ENCODE measurements around the gene XPC.

DNA sequence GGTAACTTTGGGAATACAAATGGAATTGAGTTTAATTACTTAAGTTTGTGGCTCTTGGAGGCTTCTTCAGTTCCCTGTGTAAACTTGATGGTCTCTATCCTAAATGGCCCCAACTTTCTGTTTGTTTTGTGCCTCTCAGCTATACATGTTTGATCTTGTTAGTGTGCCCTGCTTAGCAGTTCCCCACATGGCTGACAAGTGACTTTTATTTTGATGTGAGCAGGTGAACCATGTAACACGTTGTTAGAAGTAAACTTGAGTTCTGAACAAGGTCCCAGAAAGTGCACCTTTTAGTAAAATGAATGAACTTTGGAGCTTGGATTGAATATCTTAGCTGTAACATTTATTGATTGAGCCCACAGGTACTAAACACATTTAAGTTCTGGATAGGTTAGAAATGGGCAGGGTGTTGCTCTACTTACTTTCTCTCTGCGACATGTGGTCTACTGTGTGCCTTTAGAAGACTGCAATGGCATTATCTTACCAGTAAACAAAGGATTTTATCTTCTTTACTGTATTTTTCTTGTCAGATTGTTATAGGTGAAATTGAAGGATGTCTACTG, 4.7 kb upstream of the XPC start:
- TF ChIP-seq POLR2AphosphoS5 (IDR thresholded peaks at IDR 0.05) (no peak), POLR2A (IDR thresholded peaks at IDR 0.05) (no peak)
- TF ChIP-seq, protein P1, sequence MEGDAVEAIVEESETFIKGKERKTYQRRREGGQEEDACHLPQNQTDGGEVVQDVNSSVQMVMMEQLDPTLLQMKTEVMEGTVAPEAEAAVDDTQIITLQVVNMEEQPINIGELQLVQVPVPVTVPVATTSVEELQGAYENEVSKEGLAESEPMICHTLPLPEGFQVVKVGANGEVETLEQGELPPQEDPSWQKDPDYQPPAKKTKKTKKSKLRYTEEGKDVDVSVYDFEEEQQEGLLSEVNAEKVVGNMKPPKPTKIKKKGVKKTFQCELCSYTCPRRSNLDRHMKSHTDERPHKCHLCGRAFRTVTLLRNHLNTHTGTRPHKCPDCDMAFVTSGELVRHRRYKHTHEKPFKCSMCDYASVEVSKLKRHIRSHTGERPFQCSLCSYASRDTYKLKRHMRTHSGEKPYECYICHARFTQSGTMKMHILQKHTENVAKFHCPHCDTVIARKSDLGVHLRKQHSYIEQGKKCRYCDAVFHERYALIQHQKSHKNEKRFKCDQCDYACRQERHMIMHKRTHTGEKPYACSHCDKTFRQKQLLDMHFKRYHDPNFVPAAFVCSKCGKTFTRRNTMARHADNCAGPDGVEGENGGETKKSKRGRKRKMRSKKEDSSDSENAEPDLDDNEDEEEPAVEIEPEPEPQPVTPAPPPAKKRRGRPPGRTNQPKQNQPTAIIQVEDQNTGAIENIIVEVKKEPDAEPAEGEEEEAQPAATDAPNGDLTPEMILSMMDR (IDR thresholded peaks at IDR 0.05): no peak
